OCI-LY3 (cell line): ENCODE measurements around the gene ZNF587B.
"Not testable (repeated sequence)": the region's sequence is repeated elsewhere in the genome, so short reads cannot be mapped to it uniquely, and the experiment has no call there.

ENCODE experiments used
- H2AFZ ChIP-seq: fragments of 200-600, 300-600 bp; shearing (Covaris generic); 2 replicates; pipeline ENCODE4 v1.6.0; 2014; ENCODE audit warnings: antibody characterized with exemption, low read depth, low read length
- H3K27ac ChIP-seq: fragments of 200-600, 300-600 bp; sonication (generic); 2 replicates; pipeline ENCODE4 v1.5.1; 2014; ENCODE audit warnings: mild to moderate bottlenecking, low read length, moderate library complexity, mixed read lengths
- H3K27me3 ChIP-seq: fragments of 200-600, 300-600 bp; sonication (generic); 2 replicates; pipeline ENCODE4 v1.6.1; 2014; ENCODE audit warnings: low read depth, low read length, mixed read lengths
- H3K36me3 ChIP-seq: fragments of 200-600, 300-600 bp; sonication (generic); replicated peaks from 2 replicates; pipeline ENCODE3; 2014; ENCODE audit warnings: low read depth, low read length, mixed read lengths
- H3K4me1 ChIP-seq: fragments of 300-600, 200-600 bp; sonication (generic); 2 replicates; pipeline ENCODE4 v1.6.1; 2014; ENCODE audit warnings: low read length, mixed read lengths
- H3K4me2 ChIP-seq: fragments of 200-600, 300-600 bp; sonication (generic); 2 replicates; pipeline ENCODE4 v1.6.1; 2014; ENCODE audit warnings: low read length, mixed read lengths
- H3K4me3 ChIP-seq: fragments of 300-600, 200-600 bp; sonication (generic); 2 replicates; pipeline ENCODE4 v1.5.1; 2014; ENCODE audit warnings: antibody characterized with exemption, mild to moderate bottlenecking, low read length, moderate library complexity
- H3K79me2 ChIP-seq: fragments of 300-600, 200-600 bp; shearing (Covaris generic); 2 replicates; pipeline ENCODE4 v1.6.1; 2014; ENCODE audit warnings: mild to moderate bottlenecking, low read length, mixed read lengths
- H3K9ac ChIP-seq: fragments of 300-600, 200-600 bp; shearing (Covaris generic); 2 replicates; pipeline ENCODE4 v1.6.0; 2014; ENCODE audit warnings: mild to moderate bottlenecking, low read length, moderate library complexity
- H3K9me3 ChIP-seq: fragments of 200-600, 300-600 bp; shearing (Covaris generic); 2 replicates; pipeline ENCODE4 v1.6.1; 2014; ENCODE audit warnings: low read length, mixed read lengths; ENCODE audit not compliant: insufficient read depth
- H4K20me1 ChIP-seq: fragments of 200-600, 300-600 bp; sonication (generic); 2 replicates; pipeline ENCODE4 v1.6.1; 2016; ENCODE audit warnings: low read length, mixed read lengths; ENCODE audit not compliant: insufficient read depth
- CTCF ChIP-seq: fragments of 200-600, 300-600 bp; sonication (generic); IDR thresholded peaks from 2 replicates; pipeline ENCODE4 v1.5.1; 2014; ENCODE audit warnings: antibody characterized with exemption, low read length, low read depth
- EZH2phosphoT487 ChIP-seq: fragments of 200-600 bp; shearing (Covaris generic); IDR thresholded peaks from 2 replicates; pipeline ENCODE4 v1.6.1; 2018; ENCODE audit warnings: antibody characterized with exemption, mixed run types, low read depth

The ZNF587B gene

GRCh38 chr19:57849666-57850473 is 19.8 kb downstream of the ZNF587B start, which contains the start of gene ZNF587:
Gene ZNF587, plus strand, starts transcription at chr19:57849859. Its CDS starts 180 bp downstream, at chr19:57850039.
- peaks cover 15% of the 10 kb centered on the region for H3K36me3 ChIP-seq
- peak within 1 kb of the TSS; percentile 75 for H3K27ac ChIP-seq
- H3K9ac ChIP-seq, result peak within 1 kb of the TSS; percentile 92
- H3K4me1 ChIP-seq, result peaks cover 13% of the 10 kb centered on the region
- H4K20me1 ChIP-seq, result peaks cover 30% of the 10 kb centered on the region
- peak within 1 kb of the TSS; percentile 91 for H3K4me3 ChIP-seq
- H3K4me2 ChIP-seq, result peak within 1 kb of the TSS; percentile 89
- H2AFZ ChIP-seq, H3K27me3 ChIP-seq, H3K9me3 ChIP-seq: not testable (repeated sequence)
- peaks cover 66% of the 10 kb centered on the region for H3K79me2 ChIP-seq

DNA sequence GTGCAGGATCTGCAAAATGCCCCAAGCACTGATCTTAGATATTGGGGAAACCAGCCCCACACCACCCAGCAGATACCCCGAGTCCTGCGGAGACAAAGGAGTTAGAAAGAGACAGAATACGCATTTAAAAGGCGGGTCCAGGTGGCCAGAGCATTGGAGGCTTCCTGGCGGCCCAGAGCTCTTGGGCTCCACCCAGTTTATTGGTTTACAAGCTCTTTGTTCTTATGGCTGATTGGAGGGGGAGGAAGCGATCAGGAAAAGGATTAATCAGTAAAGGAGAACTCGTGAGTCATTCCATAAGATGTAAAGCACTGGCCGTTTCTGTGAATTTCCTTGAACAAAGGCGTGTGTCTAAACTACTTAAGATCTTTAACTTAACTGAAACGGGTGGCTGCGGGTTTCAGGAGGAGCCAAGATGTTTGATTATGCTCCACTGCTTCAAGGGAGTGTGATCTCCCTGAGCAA is 20.5 kb downstream of the ZNF587B start:
- peak overlapping the region; percentile 91 for H3K4me3 ChIP-seq
- TF ChIP-seq EZH2phosphoT487, result no peak
- TF ChIP-seq CTCF, result no peak
- no peak overlapping the region for H2AFZ ChIP-seq
- peak overlapping the region; percentile 92 for H3K9ac ChIP-seq
- H3K4me2 ChIP-seq, result peak overlapping the region; percentile 89
- H3K27ac ChIP-seq, result peak overlapping the region; percentile 75
- peaks cover 11% of the 10 kb centered on the region for H3K36me3 ChIP-seq
- peaks cover 65% of the 10 kb centered on the region for H3K79me2 ChIP-seq
- peaks cover 23% of the 10 kb centered on the region for H4K20me1 ChIP-seq
- no peaks in the 10 kb centered on the region for H3K27me3 ChIP-seq
- H3K9me3 ChIP-seq, result no peaks in the 10 kb centered on the region
- H3K4me1 ChIP-seq, result peaks cover 13% of the 10 kb centered on the region

GRCh38 chr19:57851812-57852603 is 21.9 kb downstream of the ZNF587B start:
- not testable (repeated sequence) for H3K9me3 ChIP-seq, H3K4me3 ChIP-seq, H3K9ac ChIP-seq, H3K27me3 ChIP-seq, H2AFZ ChIP-seq, H3K27ac ChIP-seq, H3K4me2 ChIP-seq, H3K36me3 ChIP-seq
- Histone ChIP-seq H3K4me1 (peaks cover 13% of the 10 kb centered on the region), H3K79me2 (peaks cover 54% of the 10 kb centered on the region), H4K20me1 (peaks cover 22% of the 10 kb centered on the region)

DNA sequence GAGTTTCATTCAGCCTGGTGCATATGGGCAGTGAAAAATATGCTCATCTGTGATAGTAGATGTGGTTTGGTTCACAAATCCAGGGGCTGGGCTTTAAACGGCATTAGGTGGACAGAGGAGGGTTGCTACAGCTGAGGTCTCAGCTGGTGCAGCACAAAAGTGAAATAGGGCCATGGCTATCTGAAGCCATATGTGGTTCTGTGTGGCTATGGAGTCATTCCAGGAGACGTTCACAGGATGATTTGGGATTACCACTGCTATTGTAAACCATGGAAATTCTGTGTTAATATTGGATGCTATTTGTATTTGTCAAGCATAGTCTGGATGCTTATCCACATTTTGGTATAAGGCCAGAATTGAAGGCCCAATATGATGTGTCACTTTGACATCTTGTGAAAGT is 24.0 kb downstream of the ZNF587B start:
- peaks cover 56% of the 10 kb centered on the region for H3K79me2 ChIP-seq
- H3K4me1 ChIP-seq, result peaks cover 13% of the 10 kb centered on the region
- H3K27ac ChIP-seq, H3K27me3 ChIP-seq, H3K9ac ChIP-seq, H3K4me2 ChIP-seq, H3K4me3 ChIP-seq, H2AFZ ChIP-seq, H3K9me3 ChIP-seq: not testable (repeated sequence)
- H3K36me3 ChIP-seq, result peaks cover 14% of the 10 kb centered on the region
- H4K20me1 ChIP-seq, result peaks cover 22% of the 10 kb centered on the region

- not testable (repeated sequence) for H3K27ac ChIP-seq, H3K27me3 ChIP-seq, H3K4me1 ChIP-seq, H3K9me3 ChIP-seq, H3K4me3 ChIP-seq, H4K20me1 ChIP-seq, H3K4me2 ChIP-seq, H3K9ac ChIP-seq, H2AFZ ChIP-seq
- peaks cover 50% of the 10 kb centered on the region for H3K36me3 ChIP-seq
- H3K79me2 ChIP-seq, result peaks cover 57% of the 10 kb centered on the region
Measured at GRCh38 chr19:57862351-57862750, 32.3 kb downstream of the ZNF587B start.
